Activated CD4-positive, alpha-beta T cell treated with anti-CD3 and anti-CD28 coated beads, Interleukin-2, Interleukin-4, amounts not matched to agents 100 ng/mL and 50 ng/mL, durations not matched to agents 16 hours and 8 hours (primary cell): ENCODE data around the gene DHX29.

Experiments
- DNase-seq: peaks from one replicate; pipeline ENCODE4 v3.0.0-alpha.2; 2020; ENCODE audit warnings: low spot score

Gene DHX29

DNA sequence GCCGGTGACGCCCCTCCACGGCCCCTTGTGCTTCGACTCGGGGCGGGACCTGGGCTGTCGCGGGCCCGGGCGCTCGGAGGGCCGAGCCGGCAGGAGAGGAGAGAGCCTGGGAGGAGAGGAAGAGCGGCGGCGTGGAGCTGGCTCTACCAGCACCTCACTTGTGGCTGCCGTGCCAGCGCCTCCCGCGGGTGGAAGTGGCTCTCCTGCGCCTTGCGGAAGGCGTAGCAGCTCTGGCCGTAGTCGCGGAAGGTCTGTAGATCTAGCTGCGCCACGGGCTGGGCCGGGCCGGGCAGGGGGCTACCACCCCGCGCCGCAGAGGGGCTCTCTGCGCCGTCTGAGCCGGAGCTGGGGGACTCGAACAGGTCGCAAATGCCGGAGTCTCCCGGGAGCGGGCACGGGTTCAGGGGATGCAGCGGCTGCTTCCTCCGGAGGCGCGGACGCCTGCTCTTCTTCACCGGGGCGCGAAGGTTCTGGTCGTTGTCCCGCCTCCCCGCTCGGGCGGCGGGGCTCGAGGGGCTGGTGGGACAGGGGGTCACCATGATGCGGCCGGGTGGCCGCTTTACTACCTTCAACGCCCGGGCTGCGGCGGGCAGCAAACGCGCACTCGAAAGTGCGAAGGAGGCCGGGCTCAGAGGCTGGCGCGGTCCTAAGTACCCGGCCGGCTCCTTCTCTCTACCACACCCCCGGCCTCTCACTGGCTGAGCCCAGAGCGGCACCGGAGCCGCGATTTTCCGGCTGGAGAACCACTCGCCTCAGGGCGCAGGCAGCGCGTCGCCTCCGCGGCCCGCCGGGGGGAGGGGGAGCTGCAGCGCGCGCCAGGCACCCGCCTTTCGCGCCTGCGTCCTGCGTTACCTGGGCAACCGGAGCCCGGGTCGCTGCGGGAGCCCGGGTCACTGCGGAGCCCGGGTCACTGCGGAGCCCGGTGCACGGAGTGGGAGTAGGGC lies 74.2 kb downstream of the DHX29 start, which contains the start of gene CCNO:
Gene CCNO (minus strand): TSS at position 624 of the 944 bp plus-strand sequence. CDS start 85 bp downstream, at position 539.
- DNase-seq: peak; percentile 64

DNA sequence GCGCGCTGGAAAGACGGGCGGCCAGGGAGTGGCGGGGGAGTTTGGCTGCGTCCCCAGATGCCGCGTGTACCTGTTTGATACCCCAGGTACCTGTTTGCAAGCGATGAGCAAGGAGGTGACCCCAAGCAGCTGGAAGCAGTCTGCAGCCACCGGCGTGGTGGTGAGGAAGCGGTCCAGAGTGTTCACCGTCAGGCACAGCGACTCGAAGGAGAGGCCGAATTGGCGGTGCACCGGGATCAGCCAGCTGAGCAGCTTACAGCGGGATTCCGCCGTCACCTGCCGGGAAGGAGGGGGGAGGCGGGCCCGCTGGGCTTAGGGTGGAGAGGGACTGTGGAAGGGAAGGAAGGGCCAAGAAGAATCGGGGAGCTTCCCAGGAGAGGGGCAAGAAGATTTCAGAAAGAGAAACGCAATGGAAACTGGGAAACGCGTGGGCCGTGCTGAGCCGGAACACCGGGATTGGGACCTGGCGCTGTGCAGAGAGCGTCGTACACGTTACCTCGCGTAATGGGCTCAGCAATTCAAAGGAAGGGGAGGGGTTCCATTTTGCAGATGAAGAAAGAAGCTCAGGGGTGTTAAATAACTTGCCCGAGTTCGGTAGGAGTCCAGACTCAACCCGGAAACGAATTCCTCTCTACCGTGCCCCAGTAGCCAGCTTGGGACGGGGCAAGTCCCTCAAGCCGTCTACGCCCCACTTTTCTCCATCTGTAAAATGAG lies 75.1 kb downstream of the DHX29 start:
- no peak for DNase-seq

DNA sequence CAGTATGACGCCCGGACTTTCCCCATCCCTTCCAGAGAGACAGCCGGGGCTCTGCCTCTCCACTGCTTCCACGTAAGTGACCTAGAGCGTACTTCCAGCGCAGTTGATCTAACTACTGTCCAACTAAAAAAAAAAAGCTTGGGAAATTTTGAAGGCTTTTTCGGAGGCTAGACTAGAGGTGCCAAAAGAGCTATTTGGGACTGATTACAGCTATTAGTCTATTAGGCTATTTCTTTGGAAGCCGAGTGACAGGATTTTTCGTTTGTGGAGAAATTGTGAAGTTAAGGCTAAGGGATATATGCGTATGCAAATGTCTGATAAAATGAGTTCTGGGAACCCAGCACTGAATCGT lies 75.6 kb downstream of the DHX29 start:
- no peak for DNase-seq

DNA sequence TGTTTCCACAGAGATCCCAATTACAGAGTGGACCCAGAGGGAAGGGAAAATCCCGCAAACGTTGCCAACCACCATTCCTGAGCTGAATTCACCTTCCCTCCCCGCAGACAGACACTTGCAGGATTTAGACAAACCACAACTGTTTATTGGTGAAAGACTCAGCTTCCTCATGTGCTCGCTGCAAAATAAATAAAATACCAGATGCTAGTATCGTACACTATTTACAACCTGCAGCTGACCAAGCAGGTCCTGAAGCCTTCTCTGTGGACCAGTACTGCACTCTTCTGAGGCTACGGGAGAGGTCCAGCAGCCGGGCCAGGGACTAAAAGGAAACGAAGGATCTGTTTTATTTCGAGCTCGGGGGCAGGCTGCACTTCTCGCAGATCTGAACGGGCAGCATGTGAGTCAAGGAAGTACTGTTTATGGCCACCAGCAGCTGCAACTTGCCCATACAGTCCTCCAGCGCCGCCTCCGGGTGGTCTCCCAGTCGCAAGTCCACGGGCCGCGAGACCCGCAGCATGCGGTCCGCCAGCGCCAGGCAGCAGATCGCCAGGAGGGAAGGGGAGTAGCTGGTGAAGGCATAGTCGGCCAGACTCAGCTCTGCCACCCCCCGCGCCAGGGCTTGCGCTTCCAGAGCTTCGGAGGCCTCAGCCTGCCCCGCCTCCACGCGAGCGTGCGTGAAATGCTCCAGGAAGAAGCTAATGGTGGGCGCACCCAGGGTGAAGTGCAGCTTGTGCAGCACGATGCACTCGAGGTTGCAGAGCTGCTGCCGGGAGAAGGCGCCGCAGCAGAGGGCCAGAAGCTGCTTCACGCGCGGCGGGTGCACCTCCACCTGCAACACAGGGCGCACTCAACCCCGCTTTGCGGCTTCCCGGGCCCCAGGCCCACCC lies 76.2 kb downstream of the DHX29 start:
- DNase-seq: no peak

DNA sequence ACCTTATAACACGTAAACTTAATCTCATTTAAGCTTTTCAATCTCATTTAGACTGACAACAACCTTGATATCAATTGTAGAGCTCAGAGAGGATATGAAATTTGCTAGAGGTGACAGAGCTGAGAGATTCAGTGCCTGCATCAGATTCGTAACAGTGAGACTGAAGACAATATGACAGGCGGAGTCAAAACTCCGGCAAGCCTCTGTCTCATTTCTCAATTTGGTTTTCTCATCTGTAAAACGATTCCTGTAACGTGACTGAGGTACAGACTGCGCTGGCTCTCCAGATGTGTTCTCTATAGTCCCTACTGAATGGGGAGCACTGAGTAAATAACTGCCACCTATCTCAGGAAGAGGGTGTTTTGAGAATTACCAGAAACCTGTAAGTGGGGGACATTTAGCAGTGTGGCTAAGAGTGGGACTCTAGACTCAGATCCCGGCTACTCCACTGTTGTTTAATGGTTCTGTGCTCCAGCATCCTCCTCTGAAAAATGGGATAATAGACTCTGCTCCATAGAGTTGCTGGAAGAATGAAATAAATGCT lies 77.3 kb downstream of the DHX29 start:
- peak; percentile 40 for DNase-seq

DNA sequence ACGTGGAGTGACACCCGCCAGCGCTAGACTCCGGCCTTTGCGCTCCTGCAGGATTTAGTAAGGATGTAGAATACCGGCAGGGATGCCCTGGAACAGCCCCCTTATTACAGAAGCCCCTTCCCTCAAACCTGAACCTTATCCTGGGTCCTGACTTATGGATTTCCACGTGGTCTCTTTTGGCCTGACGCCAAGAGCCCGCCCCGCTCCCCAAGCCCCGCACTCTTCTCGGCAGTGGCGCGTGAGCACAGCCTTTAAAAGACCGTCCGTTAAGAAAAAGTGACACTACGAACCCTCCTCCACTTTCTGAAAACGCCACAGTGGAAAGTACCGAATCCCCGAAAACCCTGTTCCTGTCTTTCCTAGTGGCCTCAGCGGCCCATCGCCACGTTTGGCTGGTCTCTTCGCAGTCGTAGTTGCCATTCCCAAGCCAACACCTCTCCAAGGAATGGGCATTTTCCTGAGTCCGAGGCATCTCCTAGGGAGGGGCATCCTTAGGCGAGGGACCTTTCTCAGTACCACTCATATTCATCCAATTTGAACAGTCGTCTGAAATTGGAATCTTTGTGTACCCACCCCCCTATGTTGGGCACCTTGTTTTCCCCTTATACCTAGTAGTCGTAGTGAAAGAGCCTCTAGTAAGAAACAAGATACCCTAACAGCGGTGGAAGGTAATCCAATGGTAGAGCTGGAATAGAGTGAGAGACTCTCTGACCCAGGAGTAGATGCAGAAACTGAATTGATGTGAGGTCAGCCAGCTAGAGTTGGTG lies 79.6 kb downstream of the DHX29 start:
- no peak for DNase-seq

DNA sequence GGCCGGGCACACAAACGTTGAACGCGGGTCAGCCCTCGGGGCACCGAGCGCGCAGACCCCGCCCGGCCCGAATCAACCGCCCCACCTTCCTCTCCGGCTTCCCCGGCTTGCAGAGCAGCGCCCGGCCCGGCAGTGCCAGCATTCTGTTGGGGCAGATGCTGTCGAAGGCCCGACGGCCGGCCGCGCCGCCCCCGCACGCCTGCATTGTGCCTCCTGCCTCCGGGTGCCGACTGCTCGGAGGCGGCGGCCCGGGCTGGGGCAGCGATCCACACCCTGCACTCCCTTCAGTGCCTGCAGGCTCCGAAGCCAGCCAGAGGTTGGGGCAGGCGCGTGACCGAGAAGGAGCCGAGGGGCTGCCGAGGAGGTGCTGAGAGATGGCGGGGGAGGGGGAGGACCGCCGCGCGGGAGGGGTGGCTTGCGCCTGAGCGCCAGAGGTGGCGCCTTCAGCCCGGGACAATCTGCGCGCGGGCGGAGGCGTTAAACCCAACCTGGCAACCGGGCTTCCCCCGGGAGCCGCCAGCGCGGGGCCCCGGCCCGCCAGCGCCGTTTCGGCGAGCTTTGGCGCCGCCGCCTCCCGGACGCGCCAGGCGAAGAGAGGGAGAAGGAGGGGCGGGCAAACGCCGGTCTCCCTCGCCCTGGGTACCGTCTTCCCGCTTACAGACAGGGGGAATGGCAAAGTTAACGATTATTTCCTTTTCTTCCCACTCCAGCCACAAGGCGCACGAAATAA lies 80.4 kb downstream of the DHX29 start, which contains the start of gene MCIDAS:
Gene MCIDAS (minus strand): TSS at position 382 of the 730 bp plus-strand sequence. CDS start 177 bp downstream, at position 205.
- peak; percentile 52 for DNase-seq

DNA sequence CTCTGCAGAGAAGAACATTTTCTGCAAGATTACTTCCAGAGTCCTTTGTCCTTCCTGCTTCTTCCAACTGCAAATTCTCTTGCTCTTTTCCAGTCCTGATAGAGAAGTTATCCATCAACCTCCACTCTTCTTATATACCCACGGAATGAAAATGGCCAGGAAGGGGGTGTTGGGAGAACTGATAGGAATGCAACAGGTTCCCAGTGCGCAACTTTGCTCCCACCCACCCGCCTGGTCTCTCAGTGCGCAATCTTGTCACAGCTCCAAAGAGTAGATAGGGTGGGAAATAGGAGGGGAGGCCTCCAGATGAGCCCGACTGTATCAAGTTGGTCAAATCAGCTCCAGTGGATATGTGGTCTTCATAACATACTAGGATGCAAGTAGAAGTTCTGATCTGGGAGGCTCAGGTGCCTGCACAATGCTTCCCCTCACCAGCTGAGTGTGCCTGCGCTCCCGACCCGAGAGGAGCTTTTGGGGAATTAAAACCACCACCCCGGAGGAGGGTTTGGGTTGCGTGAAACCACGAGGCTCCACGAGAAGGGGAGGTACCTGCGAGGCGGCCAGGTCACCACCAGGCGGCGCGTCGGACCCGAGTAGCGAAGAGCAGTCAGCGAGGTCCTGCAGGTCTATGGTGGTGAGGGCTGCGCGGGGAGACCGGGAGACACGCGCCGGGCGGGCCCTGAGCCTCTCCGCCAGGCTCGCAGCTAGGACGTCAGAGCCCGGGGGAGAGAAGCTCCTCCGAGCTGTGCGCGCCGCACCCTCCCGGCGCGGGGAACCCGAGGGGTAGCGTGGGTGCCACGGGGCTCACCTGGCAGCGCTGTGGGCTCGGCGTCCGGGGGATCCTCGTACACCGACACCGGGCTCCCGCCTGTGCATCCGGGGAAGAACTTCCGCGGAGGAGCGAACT lies 81.2 kb downstream of the DHX29 start:
- DNase-seq: peak; percentile 77

DNA sequence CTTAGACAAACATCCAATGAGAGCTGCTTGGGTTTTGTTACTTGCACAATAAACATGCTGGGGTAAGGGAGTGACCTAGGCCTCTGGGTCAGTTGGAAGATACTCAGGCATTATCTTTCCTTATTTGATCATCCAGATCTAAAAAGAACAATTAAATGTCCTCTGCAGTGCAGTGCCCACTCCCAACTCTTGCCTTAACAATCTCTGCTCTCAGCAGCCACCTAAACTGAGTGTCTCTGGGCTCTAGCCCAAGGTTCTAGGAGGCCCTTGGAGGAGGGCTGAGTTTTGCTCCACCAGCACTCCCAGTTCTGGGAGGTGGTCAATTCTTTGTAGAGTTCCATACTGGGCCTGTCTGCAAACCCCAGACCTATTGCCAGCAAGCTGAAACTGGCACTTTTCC lies 82.1 kb downstream of the DHX29 start:
- no peak for DNase-seq

DNA sequence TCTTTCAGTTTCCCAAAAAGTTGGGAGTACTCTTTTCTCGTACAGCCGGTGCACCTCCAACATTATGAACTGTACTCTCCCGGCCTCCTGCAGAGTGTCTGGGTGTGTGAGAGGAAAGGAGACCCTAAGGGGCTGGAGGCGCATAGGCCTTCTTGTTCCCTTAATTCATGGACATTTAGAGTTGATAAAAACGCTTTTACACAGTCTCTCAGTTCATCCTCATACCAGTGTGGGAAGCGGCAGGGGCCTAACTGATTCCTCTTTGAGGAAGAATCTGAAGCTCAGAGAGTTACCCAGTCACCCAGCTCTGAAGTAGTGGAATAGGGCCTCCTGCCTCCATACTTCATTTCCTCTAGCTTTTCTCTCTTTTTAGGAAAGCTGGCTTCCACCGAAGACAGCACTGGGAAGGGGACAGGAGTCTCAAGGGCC lies 83.7 kb downstream of the DHX29 start:
- no peak for DNase-seq

DNA sequence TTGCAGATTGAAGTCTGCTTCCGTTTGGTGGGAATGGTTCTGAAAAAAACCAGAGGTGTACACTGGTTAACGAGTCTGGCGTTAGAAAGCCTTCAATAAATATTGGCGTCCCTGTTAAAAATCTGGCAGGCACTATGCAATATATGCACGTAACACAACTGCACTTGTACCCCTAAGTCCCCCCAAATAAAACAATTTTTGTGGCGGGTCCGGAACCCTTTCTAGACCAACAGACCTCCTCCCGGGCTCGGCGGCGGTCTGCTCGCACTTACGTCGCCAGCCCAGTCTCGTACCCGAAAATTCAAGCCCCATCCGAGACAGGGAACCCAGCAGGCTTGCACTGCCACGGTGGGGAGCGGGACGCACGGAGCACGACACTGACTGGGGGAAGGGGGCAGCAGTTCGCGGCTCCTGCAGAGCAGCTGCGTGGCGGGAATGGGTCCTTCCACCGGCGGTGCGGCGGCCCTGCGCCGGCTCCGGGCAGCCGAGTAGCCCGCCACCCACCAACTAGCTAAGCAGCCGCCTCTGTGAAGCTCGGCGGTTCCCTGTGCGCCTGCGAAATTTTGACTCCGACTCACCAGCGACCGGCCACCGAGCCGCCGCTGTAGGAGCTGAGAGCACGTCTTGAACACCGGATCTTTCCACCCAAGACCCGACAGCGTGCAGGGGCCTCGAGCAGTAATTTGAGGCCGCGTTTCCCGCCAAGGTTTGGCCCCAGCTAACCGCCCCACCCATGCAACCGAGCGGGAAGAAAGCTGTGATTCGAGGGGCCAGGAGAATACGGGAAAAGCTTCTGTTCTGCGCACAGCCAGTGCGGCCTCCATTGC lies 84.3 kb downstream of the DHX29 start:
- DNase-seq: no peak

DNA sequence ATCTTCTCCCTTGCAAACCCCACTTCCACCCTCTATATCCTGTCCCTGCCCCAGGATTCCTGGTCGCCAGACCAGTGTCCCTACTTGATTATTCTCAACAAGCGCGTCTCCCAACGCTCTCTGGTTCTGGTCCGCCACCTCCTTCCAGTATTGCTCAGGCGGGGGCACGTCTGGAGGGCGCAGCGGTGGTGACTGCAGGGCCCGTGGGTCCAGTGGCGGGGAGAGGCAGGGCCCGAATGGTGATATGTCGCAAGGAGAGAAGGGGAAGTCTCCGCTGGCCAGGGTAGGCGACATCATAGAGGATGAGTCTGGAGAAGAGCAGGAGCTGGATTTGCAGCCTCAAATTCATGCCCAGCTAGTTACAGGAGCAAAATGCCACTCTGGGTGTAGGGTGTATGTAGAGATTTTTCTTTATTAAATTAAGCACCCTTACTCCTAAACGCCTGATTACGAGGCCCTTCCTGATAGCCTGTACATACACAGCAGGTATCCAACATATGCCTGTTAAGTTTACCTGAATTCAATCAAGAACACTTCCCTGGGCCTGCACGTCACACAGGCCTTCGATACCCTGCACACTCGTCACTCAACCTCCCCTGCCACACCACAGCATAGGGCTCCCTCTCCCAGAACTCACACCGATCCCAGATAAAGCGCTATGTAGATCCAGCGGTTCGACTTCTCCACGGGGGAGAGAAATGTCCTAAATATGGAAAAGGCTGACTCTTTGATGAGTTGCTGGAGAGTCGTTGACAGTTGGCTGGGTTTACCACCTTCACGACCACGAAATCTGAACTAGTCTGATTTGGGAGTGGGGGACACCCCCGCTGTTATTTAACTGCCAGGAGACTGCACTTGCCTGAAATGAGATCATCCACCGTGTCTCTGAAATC lies 85.2 kb downstream of the DHX29 start:
- no peak for DNase-seq

DNA sequence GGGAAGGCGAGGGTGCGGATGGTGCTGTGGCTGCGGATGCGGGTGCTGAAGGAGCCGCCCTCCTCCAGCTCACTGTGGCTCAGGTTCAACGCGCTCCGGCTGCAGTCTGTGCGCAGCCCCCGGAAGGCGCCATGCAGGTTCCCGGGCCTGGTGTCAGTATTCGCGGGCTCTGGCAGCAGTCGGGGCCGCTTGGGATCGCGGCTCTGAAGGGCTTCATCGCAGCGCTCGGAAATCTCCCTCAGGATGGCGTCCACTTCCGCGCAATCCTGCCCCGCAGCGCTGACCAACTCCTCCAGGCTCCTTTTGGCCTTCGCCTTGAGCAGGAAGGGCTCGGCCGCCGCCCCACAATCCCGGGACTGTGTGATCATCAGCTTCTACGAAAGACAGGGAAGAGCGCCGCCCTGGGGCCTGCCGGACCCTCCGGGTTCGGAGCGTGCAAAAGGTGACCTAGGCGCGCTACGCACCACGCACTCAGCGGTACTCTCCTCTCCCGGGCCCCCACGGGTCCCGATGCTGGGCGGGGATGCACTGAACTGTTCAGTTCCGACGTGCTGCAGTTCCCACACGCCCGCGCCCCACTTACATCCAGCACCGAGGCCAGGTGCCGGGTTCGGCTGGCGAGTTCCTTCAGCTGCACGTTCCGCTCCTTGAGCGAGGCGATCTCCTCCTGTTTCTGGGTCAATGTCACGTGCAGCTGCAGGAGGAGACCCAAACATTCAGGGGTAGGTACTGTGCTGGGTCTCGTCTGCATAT lies 86.9 kb downstream of the DHX29 start:
- DNase-seq: no peak

DNA sequence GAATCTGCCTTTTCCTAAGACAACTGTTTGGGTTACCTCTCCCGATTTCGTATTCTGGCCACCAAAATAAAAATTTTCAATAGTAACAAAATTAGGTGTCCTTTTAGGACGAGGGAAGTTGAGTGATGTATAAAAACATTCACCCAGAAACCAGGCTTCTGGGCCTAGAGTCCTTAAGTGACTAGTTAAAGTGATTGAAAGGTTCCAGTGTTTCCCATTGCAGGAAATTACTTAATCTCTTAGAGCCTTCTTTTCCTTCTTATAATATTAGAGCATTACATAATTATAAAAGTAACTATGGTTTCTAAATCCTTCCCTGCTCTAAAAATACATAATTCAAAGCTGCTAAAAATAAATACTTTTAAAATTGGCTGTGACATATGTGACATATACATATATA lies 87.7 kb downstream of the DHX29 start:
- DNase-seq: no peak

DNA sequence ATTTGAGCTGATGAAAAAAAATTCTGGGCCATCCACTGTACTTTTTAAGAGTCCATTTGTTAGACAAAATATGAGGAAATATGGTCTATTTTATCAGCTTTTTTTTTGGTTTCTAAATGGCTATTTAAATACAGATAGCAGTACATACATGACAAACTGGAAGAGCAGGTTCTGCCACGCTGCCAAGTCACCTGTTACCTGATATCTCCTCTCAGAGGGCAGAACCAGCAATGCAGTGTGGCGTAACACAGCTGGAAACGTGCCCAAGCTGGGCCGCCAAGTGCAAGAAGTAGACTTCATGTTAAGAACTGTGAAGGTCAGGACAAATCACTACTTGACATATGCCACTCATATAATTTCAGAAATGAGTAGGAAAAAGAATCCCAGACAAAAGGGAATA lies 88.5 kb downstream of the DHX29 start:
- DNase-seq: no peak

DNA sequence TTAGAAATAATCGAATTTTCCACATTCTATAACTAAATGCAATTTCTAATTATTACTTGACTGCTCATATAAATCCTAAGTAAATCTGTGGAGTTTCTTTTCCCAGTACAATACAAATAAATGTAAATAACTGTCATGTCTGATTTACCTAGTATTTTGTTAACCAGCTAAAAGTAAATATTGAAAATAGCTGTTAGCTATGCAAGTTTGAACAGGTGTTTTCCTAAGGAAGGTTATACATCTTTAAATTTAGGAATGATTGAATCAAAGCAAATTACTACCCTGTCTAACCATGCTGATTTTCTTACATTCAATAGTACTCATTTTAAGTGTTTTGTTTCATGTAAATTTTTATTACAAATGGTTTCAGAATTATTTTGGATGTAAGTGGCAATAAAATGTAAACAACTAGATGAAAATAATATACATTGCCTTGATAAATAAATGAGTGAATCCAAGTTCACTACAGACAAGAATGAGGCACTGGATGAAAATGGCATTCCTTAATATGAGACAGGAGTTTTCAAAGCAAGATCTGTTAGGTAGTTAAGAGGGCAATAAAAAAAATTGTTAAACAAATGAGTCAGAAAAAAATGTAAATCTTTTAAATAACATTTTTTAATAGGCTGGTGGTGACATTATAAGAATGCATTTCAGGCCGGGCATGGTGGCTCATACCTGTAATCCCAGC lies 96.2 kb downstream of the DHX29 start:
- DNase-seq: no peak
